H9 (cell line): ENCODE measurements around the gene SHC4. TPM values are rescaled to one million over a fixed set of nuclear protein-coding genes. Genes with fewer than 3 reads are reported as not detected.

ENCODE experiments used
- DNase-seq: peaks from one replicate; pipeline ENCODE4 v3.0.0-alpha.2; 2017
- H2AFZ ChIP-seq: one replicate; pipeline ENCODE4 v1.6.1; 2013; ENCODE audit warnings: mild to moderate bottlenecking, low read length, control low read depth, moderate library complexity
- H2AK5ac ChIP-seq: 2 replicates; pipeline ENCODE4 v1.6.1; 2013; ENCODE audit warnings: low read length, control low read depth, mixed read lengths; ENCODE audit not compliant: insufficient read length
- H2BK120ac ChIP-seq: one replicate; pipeline ENCODE4 v1.6.1; 2013; ENCODE audit warnings: low read depth, mild to moderate bottlenecking, low read length, control low read depth, inconsistent platforms; ENCODE audit not compliant: poor library complexity, severe bottlenecking
- H2BK12ac ChIP-seq: 2 replicates; pipeline ENCODE4 v1.6.1; 2013; ENCODE audit warnings: low read length, control low read depth, mixed read lengths, low read depth; ENCODE audit not compliant: insufficient read length
- H2BK15ac ChIP-seq: 2 replicates; pipeline ENCODE4 v1.6.1; 2013; ENCODE audit warnings: low read depth, low read length, control low read depth
- H2BK20ac ChIP-seq: one replicate; pipeline ENCODE4 v1.6.1; 2013; ENCODE audit warnings: low read depth, mild to moderate bottlenecking, low read length, control low read depth, inconsistent platforms; ENCODE audit not compliant: poor library complexity, severe bottlenecking
- H2BK5ac ChIP-seq: 2 replicates; pipeline ENCODE4 v1.6.1; 2013; ENCODE audit warnings: low read length, control low read depth, mixed read lengths; ENCODE audit not compliant: insufficient read length
- H3K14ac ChIP-seq: 2 replicates; pipeline ENCODE4 v1.6.1; 2013; ENCODE audit warnings: low read length, control low read depth; ENCODE audit not compliant: insufficient read depth
- H3K18ac ChIP-seq: 2 replicates; pipeline ENCODE4 v1.6.1; 2013; ENCODE audit warnings: low read depth, mild to moderate bottlenecking, mixed read lengths, low read length, control low read depth; ENCODE audit not compliant: insufficient read length
- H3K23ac ChIP-seq: 2 replicates; pipeline ENCODE4 v1.6.1; 2013; ENCODE audit warnings: low read length, control low read depth, mixed read lengths, low read depth; ENCODE audit not compliant: insufficient read length
- H3K23me2 ChIP-seq: 2 replicates; pipeline ENCODE4 v1.6.1; 2013; ENCODE audit warnings: low read depth, mild to moderate bottlenecking, mixed read lengths, low read length, control low read depth; ENCODE audit not compliant: insufficient read length, poor library complexity, severe bottlenecking
- H3K27ac ChIP-seq: 2 replicates; pipeline ENCODE4 v1.5.1; 2013; ENCODE audit warnings: low read length, control low read depth, mixed read lengths, low read depth; ENCODE audit not compliant: insufficient read length
- H3K27me3 ChIP-seq: 2 replicates; pipeline ENCODE4 v1.6.1; 2013; ENCODE audit warnings: low read length, control low read depth, inconsistent platforms; ENCODE audit not compliant: insufficient read depth
- H3K4ac ChIP-seq: 2 replicates; pipeline ENCODE4 v1.6.1; 2013; ENCODE audit warnings: low read depth, mild to moderate bottlenecking, control low read depth, inconsistent platforms, low read length, moderate library complexity
- H3K4me1 ChIP-seq: 2 replicates; pipeline ENCODE4 v1.6.1; 2013; ENCODE audit warnings: low read length, control low read depth, inconsistent platforms; ENCODE audit not compliant: insufficient read depth
- H3K4me2 ChIP-seq: 2 replicates; pipeline ENCODE4 v1.6.1; 2013; ENCODE audit warnings: low read length, control low read depth, mixed read lengths; ENCODE audit not compliant: insufficient read length, insufficient read depth
- H3K56ac ChIP-seq: 2 replicates; pipeline ENCODE4 v1.6.1; 2013; ENCODE audit warnings: low read depth, mild to moderate bottlenecking, mixed read lengths, low read length, control low read depth; ENCODE audit not compliant: insufficient read length
- H3K79me1 ChIP-seq: 2 replicates; pipeline ENCODE4 v1.6.1; 2013; ENCODE audit warnings: low read depth, mild to moderate bottlenecking, moderate library complexity, low read length, control low read depth, inconsistent platforms; ENCODE audit not compliant: insufficient read depth, poor library complexity, severe bottlenecking
- H3K79me2 ChIP-seq: 2 replicates; pipeline ENCODE4 v1.6.1; 2013; ENCODE audit warnings: low read length, control low read depth, inconsistent platforms; ENCODE audit not compliant: insufficient read depth
- H3K9ac ChIP-seq: 2 replicates; pipeline ENCODE4 v1.6.1; 2013; ENCODE audit warnings: low read length, control low read depth, mixed read lengths; ENCODE audit not compliant: insufficient read length; ENCODE audit errors: extremely low read depth
- H3K9me3 ChIP-seq: one replicate; pipeline ENCODE4 v1.6.1; 2013; ENCODE audit warnings: low read depth, low read length, inconsistent platforms; ENCODE audit not compliant: control insufficient read depth
- H3T11ph ChIP-seq: one replicate; pipeline ENCODE4 v1.6.1; 2013; ENCODE audit warnings: mild to moderate bottlenecking, low read length, control low read depth, inconsistent platforms
- H4K20me1 ChIP-seq: one replicate; pipeline ENCODE4 v1.6.1; 2013; ENCODE audit not compliant: control insufficient read depth, insufficient read length, insufficient read depth
- H4K5ac ChIP-seq: 2 replicates; pipeline ENCODE4 v1.6.1; 2013; ENCODE audit warnings: low read depth, mild to moderate bottlenecking, mixed read lengths, low read length, control low read depth; ENCODE audit not compliant: insufficient read length
- H4K8ac ChIP-seq: replicated peaks from 2 replicates; pipeline ENCODE4 v1.6.1; 2013; ENCODE audit warnings: low read length, control low read depth, mixed read lengths, low read depth; ENCODE audit not compliant: insufficient read length
- H4K91ac ChIP-seq: 2 replicates; pipeline ENCODE4 v1.6.1; 2013; ENCODE audit warnings: low read depth, mild to moderate bottlenecking, moderate library complexity, mixed read lengths, low read length, control low read depth; ENCODE audit not compliant: insufficient read length
- H3K27ac Mint-ChIP-seq, 3 experiments: 2 replicates in 2 of 3; 3 replicates in 1 of 3; pipeline ENCODE4 v1.8.0; 2020 to 2021; ENCODE audit warnings: mixed read lengths in 3 of 3, mild to moderate bottlenecking in 1 of 3, moderate library complexity in 1 of 3
- H3K27me3 Mint-ChIP-seq: 2 replicates; pipeline ENCODE4 v1.8.0; 2021; ENCODE audit warnings: low read depth, mild to moderate bottlenecking, moderate library complexity, mixed read lengths
- H3K36me3 Mint-ChIP-seq, 3 experiments: 2 replicates in 2 of 3; 3 replicates in 1 of 3; pipeline ENCODE4 v1.8.0; 2020 to 2021; ENCODE audit warnings: low read depth in 3 of 3, mixed read lengths in 3 of 3; ENCODE audit not compliant: insufficient read depth in 1 of 3
- H3K4me1 Mint-ChIP-seq, 2 experiments: 2 replicates each; pipeline ENCODE4 v1.8.0; 2020; ENCODE audit warnings: mixed read lengths in 2 of 2
- H3K4me3 Mint-ChIP-seq, 2 experiments: 2 replicates in 1 of 2; 3 replicates in 1 of 2; pipeline ENCODE4 v1.8.0; 2020 to 2021; ENCODE audit warnings: mild to moderate bottlenecking in 2 of 2, mixed read lengths in 2 of 2, moderate library complexity in 1 of 2
- H3K9me3 Mint-ChIP-seq, 2 experiments: 2 replicates in 1 of 2; 3 replicates in 1 of 2; pipeline ENCODE4 v1.8.0; 2020; ENCODE audit warnings: mild to moderate bottlenecking in 2 of 2, mixed read lengths in 2 of 2, moderate library complexity in 1 of 2
- CTCF ChIP-seq: fragments of 200-600 bp; sonication (generic); conservative IDR thresholded peaks from 3 replicates; pipeline ENCODE4 v1.8.0; 2021; ENCODE audit warnings: antibody characterized with exemption, mild to moderate bottlenecking
- WGBS: extraction: QIAGEN DNeasy Blood & Tissue Kit; methylation state at CpG from one replicate; pipeline ENCODE4 v1.1.7; 2013; ENCODE audit warnings: missing lambda C conversion rate, low lambda C conversion rate, mixed read lengths; ENCODE audit not compliant: insufficient read length; ENCODE audit errors: extremely low coverage; 5-methylcytosine and 5-hydroxymethylcytosine counted together
- total RNA-seq: library from RNA; stranded (reverse); gene quantifications from 2 replicates; pipeline ENCODE4 v1.2.1, GENCODE V29; 2021

SHC4 gene
- total RNA-seq, 1 experiment from 2014 or later = 0.26 TPM

- Histone ChIP-seq H4K91ac (no peak overlapping the region), H3K9me3 (no peaks in the 10 kb centered on the region), H3K23me2 (peaks cover 4% of the 10 kb centered on the region), H3K4me1 (peaks cover 2% of the 10 kb centered on the region; the same call in 1 of the 2 replicates), H3K27me3 (no peaks in the 10 kb centered on the region), H3K4ac (no peak overlapping the region), H3K79me1 (peaks cover 4% of the 10 kb centered on the region), H4K5ac (no peak overlapping the region), H2BK12ac (no peak overlapping the region), H2BK15ac (no peak overlapping the region), H2BK5ac (no peak overlapping the region), H3K79me2 (no peaks in the 10 kb centered on the region), H3K23ac (no peak overlapping the region), H3T11ph (no peak overlapping the region), H3K9ac (no peak overlapping the region), H3K27ac (no peak overlapping the region), H2AFZ (no peak overlapping the region), H2BK20ac (no peak overlapping the region), H3K18ac (no peak overlapping the region), H4K20me1 (no peaks in the 10 kb centered on the region), H4K8ac (no peak overlapping the region), H3K4me2 (no peak overlapping the region), H3K14ac (no peak overlapping the region), H2AK5ac (no peak overlapping the region), H2BK120ac (no peak overlapping the region), H3K56ac (no peak overlapping the region)
- DNase-seq = no peak
- no CpG with 5 or more reads among the region's 2 CpGs for WGBS
- TF ChIP-seq CTCF = no peak
- H3K4me1 Mint-ChIP-seq = peaks cover 20 to 27% of the 10 kb centered on the region in 2 experiments
- H3K4me3 Mint-ChIP-seq = no peak overlapping the region
- H3K27ac Mint-ChIP-seq = no peak overlapping the region
- H3K27me3 Mint-ChIP-seq = no peaks in the 10 kb centered on the region
- no peaks in the 10 kb centered on the region for H3K9me3 Mint-ChIP-seq
- H3K36me3 Mint-ChIP-seq = no peaks in the 10 kb centered on the region; a peak in 1 of 7 replicates
Observed at GRCh38 chr15:48805591-48805990, 158.1 kb downstream of the SHC4 start.
